K562 (cell line): ENCODE results near the gene FIGNL1. TPM values are rescaled to one million over a fixed set of nuclear protein-coding genes. Genes with fewer than 3 reads are reported as not detected.

Source experiments
- ATAC-seq: fragments of 200-7000 bp; cut with Tn5 transposase; 3 replicates; pipeline ENCODE4 v1.9.1; 2020; ENCODE audit warnings: moderate library complexity
- BruUV-seq: library from RNA; stranded (reverse); fragments of 400-500 nt; replicated peaks from 2 replicates; lab custom pipeline; 2021; lab: Mats Ljungman, UMichigan
- CTCF ChIA-PET: fragments of 300-600 bp; formaldehyde crosslinking; extraction: SDS; loops from one replicate; lab custom pipeline; 2021; ENCODE audit warnings: low intra/inter-chr PET ratio; lab: Yijun Ruan, JAX
- POLR2A ChIA-PET: fragments of 300-600, 350-650 bp; sonication (Branson Sonifier 250); formaldehyde crosslinking; extraction: SDS; loops from one replicate; lab custom pipeline; 2021; ENCODE audit warnings: antibody characterized with exemption, inconsistent platforms; lab: Yijun Ruan, JAX
- DNase-seq, 4 experiments: peaks; one replicate each; pipeline versions ENCODE4 v3.0.0 to v3.0.0-alpha.2; 2011 to 2018; ENCODE audit warnings: low spot score in 3 of 4, mixed read lengths in 3 of 4; ENCODE audit errors: extremely low read depth in 1 of 4
- FAIRE-seq: peaks from 2 replicates; lab custom pipeline; 2011; peaks lifted over from hg19 to GRCh38; lab: Jason Lieb, UNC
- H2AFZ ChIP-seq: 2 replicates; pipeline ENCODE4 v1.6.0; 2011; ENCODE audit warnings: low read depth, low read length, control low read depth, inconsistent platforms
- H3K27ac ChIP-seq: fragments of 200-600 bp; 3 replicates; pipeline ENCODE4 v1.8.0; 2011; ENCODE audit warnings: low read depth, mild to moderate bottlenecking, control low read depth, inconsistent platforms, low read length, moderate library complexity, mixed read lengths; ENCODE audit errors: extremely low read depth
- H3K27me3 ChIP-seq, 2 experiments: fragments of 300-600 bp in 1 of 2; 2 replicates in 1 of 2; 3 replicates in 1 of 2; pipeline versions ENCODE4 v1.6.0 to v1.8.0; 2011; ENCODE audit warnings: inconsistent platforms in 2 of 2, low read length in 2 of 2, mild to moderate bottlenecking in 1 of 2, mixed read lengths in 1 of 2, moderate library complexity in 1 of 2; ENCODE audit not compliant: control insufficient read depth in 2 of 2, insufficient read depth in 2 of 2
- H3K36me3 ChIP-seq: fragments of 300-600 bp; 3 replicates; pipeline ENCODE4 v1.8.0; 2011; ENCODE audit warnings: mild to moderate bottlenecking, low read length, inconsistent platforms; ENCODE audit not compliant: control insufficient read depth, insufficient read depth
- H3K4me1 ChIP-seq, 2 experiments: fragments of 200-600 bp in 1 of 2; replicated peaks in 1 of 2; 2 replicates in 1 of 2; 3 replicates in 1 of 2; pipeline versions ENCODE4 v1.5.1 to v1.8.0; 2011; ENCODE audit warnings: inconsistent platforms in 2 of 2, low read length in 2 of 2, mild to moderate bottlenecking in 1 of 2, mixed read lengths in 1 of 2, moderate library complexity in 1 of 2; ENCODE audit not compliant: control insufficient read depth in 2 of 2, insufficient read depth in 2 of 2
- H3K4me2 ChIP-seq: 2 replicates; pipeline ENCODE4 v1.6.1; 2011; ENCODE audit warnings: low read length, control low read depth, inconsistent platforms, mixed read lengths; ENCODE audit not compliant: insufficient read depth
- H3K4me3 ChIP-seq: fragments of 200-600 bp; sonication (generic), shearing (Covaris generic); 2 replicates; pipeline ENCODE4 v1.5.1; 2016; ENCODE audit warnings: control low read depth, inconsistent platforms
- H3K79me2 ChIP-seq: fragments of 200-600 bp; 3 replicates; pipeline ENCODE4 v1.8.0; 2011; ENCODE audit warnings: low read length, inconsistent platforms; ENCODE audit not compliant: control insufficient read depth, insufficient read depth
- H3K9ac ChIP-seq, 2 experiments: 2 replicates each; pipeline versions ENCODE4 v1.6.0 to v1.6.1; 2011; ENCODE audit warnings: low read depth in 2 of 2, low read length in 2 of 2, control low read depth in 1 of 2, inconsistent platforms in 1 of 2, mild to moderate bottlenecking in 1 of 2, mixed read lengths in 1 of 2; ENCODE audit not compliant: insufficient read depth in 1 of 2
- H3K9me1 ChIP-seq: one replicate; pipeline ENCODE4 v1.6.0; 2011; ENCODE audit warnings: inconsistent platforms, mild to moderate bottlenecking, low read length, moderate library complexity; ENCODE audit not compliant: control insufficient read depth, insufficient read depth
- H3K9me3 ChIP-seq: replicated peaks from 2 replicates; pipeline ENCODE4 v1.5.1; 2011; ENCODE audit warnings: low read depth, low read length, inconsistent platforms; ENCODE audit not compliant: control insufficient read depth, insufficient read depth
- H4K20me1 ChIP-seq: replicated peaks from 2 replicates; pipeline ENCODE4 v1.6.1; 2011; ENCODE audit warnings: low read length, inconsistent platforms, mixed read lengths; ENCODE audit not compliant: control insufficient read depth, insufficient read depth
- BACH1 ChIP-seq: fragments of 200-800 bp; sonication (Bioruptor generic); IDR thresholded peaks from 2 replicates; pipeline ENCODE4 v1.6.1; 2016; ENCODE audit warnings: missing genetic modification characterization, missing compliant biosample characterization
- CEBPZ ChIP-seq: fragments of 150-350 bp; IDR thresholded peaks from 2 replicates; pipeline ENCODE4 v1.6.1; 2014; ENCODE audit warnings: low read depth, mild to moderate bottlenecking, low read length, borderline replicate concordance
- MAFG ChIP-seq: fragments of 450-650 bp; conservative IDR thresholded peaks from 2 replicates; pipeline ENCODE4 v1.6.1; 2016; ENCODE audit warnings: missing genetic modification characterization, missing compliant biosample characterization
- MCM7 ChIP-seq, 2 experiments: fragments of 450-650 bp; IDR thresholded peaks; 2 replicates each; pipeline ENCODE4 v1.6.1; 2016 to 2018
- MYC ChIP-seq, 2 experiments: fragments of 250-450 bp in 1 of 2; sonication (Bioruptor Pico) in 1 of 2; IDR thresholded peaks; 2 replicates each; pipeline versions ENCODE4 v1.5.1 to v1.6.1; 2012 to 2021; ENCODE audit warnings: low read depth in 2 of 2, borderline replicate concordance in 1 of 2, improper control_type of control experiment in 1 of 2, low read length in 1 of 2, mild to moderate bottlenecking in 1 of 2, moderate library complexity in 1 of 2
- SIN3A ChIP-seq, 2 experiments: fragments of 150-350 bp in 1 of 2; IDR thresholded peaks; 2 replicates each; pipeline ENCODE4 v1.6.1; 2011 to 2016; ENCODE audit warnings: borderline replicate concordance in 2 of 2, low read depth in 2 of 2, low read length in 2 of 2, mild to moderate bottlenecking in 2 of 2, moderate library complexity in 2 of 2; ENCODE audit not compliant: control insufficient read depth in 1 of 2
- TAL1 ChIP-seq: fragments of 450-650 bp; IDR thresholded peaks from 2 replicates; pipeline ENCODE4 v1.6.1; 2016; ENCODE audit warnings: mild to moderate bottlenecking
- ZBTB49 ChIP-seq: sonication (generic); formaldehyde crosslinking; IDR thresholded peaks from 2 replicates; pipeline ENCODE4 v1.8.0; 2022; ENCODE audit warnings: missing genetic modification reagents, mild to moderate bottlenecking, borderline replicate concordance
- ZNF146 ChIP-seq: IDR thresholded peaks from one replicate; pipeline ENCODE4 v1.6.1; 2018; ENCODE audit warnings: missing compliant biosample characterization; ENCODE audit not compliant: unreplicated experiment
- whole genome bisulfite sequencing: fragments of 100-300 bp; shearing (Covaris generic); methylation state at CpG from one replicate; pipeline ENCODE4 v1.1.6; 2016; ENCODE audit warnings: low coverage, mixed read lengths; ENCODE audit not compliant: insufficient coverage; ENCODE audit errors: missing lambda C conversion rate; 5-methylcytosine and 5-hydroxymethylcytosine counted together
- in situ Hi-C: fragments of 300-500 bp; cut with MboI; formaldehyde crosslinking; loops from 4 replicates; pipeline ENCODE4 v1.15.0; 2018; ENCODE audit warnings: inconsistent platforms, mixed read lengths
- intact Hi-C: fragments of 100-400 bp; cut with micrococcal nuclease; formaldehyde crosslinking; loops from 2 replicates; pipeline ENCODE4 v1.14.2; 2022
- polyA plus RNA-seq, 8 experiments: library from polyadenylated mRNA; depleted of rRNA in 4 of 8; stranded (reverse) in 5 of 8; unstranded in 3 of 8; fragments of >200 nt; fragmentation: Nextera tagmentation in 2 of 8; fragmentation: Illumina TruSeq in 1 of 8; extraction: Ambion mirVana in 2 of 8; extraction: Trizol in 1 of 8; gene quantifications; 2 replicates each; pipeline versions ENCODE4 v1.2.1 to v1.2.3, GENCODE V29; 2011 to 2014; ENCODE audit warnings: inconsistent platforms in 1 of 8, missing spikeins in 1 of 8
- total RNA-seq, 7 experiments: library from RNA; depleted of rRNA in 6 of 7; stranded (reverse); fragments of >200 nt in 6 of 7; fragmentation: Illumina TruSeq in 2 of 7; extraction: Trizol in 2 of 7; gene quantifications; 2 replicates each; pipeline versions ENCODE4 v1.2.1 to v1.2.3, GENCODE V29; 2011 to 2021; ENCODE audit warnings: low replicate concordance in 1 of 7

FIGNL1 gene
- total and polyA plus RNA-seq, 9 of the 15 experiments (the other 6 are each of a cell fraction or from before 2014, with no cell fraction given): 15.5 to 48.3 (median 27.6) TPM

GRCh38 chr7:50454968-50455367 is 4.8 kb upstream of the FIGNL1 start:
- Histone ChIP-seq H4K20me1 (no peaks in the 10 kb centered on the region), H3K4me1 (peaks cover 0 to 10% of the 10 kb centered on the region in 2 experiments; a peak in 3 of 5 replicates), H3K9ac (no peak overlapping the region), H3K27ac (no peak overlapping the region), H3K9me3 (no peaks in the 10 kb centered on the region)
- 6% methylated on average over 5 of the region's 5 CpGs for WGBS
- ATAC-seq: no peak
- BruUV-seq: no TSS peak
- TF ChIP-seq BACH1 (tag) (no peak), ZNF146 (CRISPR knock-in tag) (no peak), MCM7 (IDR thresholded peaks at IDR 0.05) (no peak), TAL1 (no peak), SIN3A (IDR thresholded peaks at IDR 0.05; ENCODE audit: borderline replicate concordance in 2 of 2, control insufficient read depth in 1 of 2, low read depth in 2 of 2, low read length in 2 of 2) (no peak), ZBTB49 (CRISPR knock-in tag) (no peak), MYC (IDR thresholded peaks at IDR 0.05; ENCODE audit: low read depth, low read length) (no peak), MYC (CRISPR knock-in tag; IDR thresholded peaks at IDR 0.05; ENCODE audit: borderline replicate concordance, low read depth) (no peak), CEBPZ (no peak), MAFG (tag) (no peak)
- TF ChIP-seq, all 486 proteins: peak for 0
- no peak for DNase-seq
- no peak for FAIRE-seq
- no peak overlapping the region for H3K4me3 ChIP-seq
- POLR2A ChIA-PET: no interaction called here
- in situ Hi-C loops: loop anchor here (10.0 kb wide), 1 partner anchor 690 kb away; no protein-coding TSS in a partner anchor
- H3K79me2 ChIP-seq: peaks cover 5% of the 10 kb centered on the region
- no peaks in the 10 kb centered on the region for H3K9me1 ChIP-seq
- H2AFZ ChIP-seq: no peak overlapping the region
- intact Hi-C loops: no loop called here
- H3K4me2 ChIP-seq: no peak overlapping the region
- no peaks in the 10 kb centered on the region for H3K36me3 ChIP-seq
- CTCF ChIA-PET: no interaction called here
- peaks cover 9 to 20% of the 10 kb centered on the region in 2 experiments for H3K27me3 ChIP-seq
